Measurements from ENCODE around the gene MRPS22.
A peak's percentile ranks its signal among the peaks of the same experiment; 100 is the strongest.
"Not testable (repeated sequence)": the region's sequence is repeated elsewhere in the genome, so short reads cannot be mapped to it uniquely, and the experiment has no call there.

MRPS22 gene

GRCh38 chr3:139377378-139377777 is 33.6 kb downstream of the MRPS22 start:
- Histone ChIP-seq H3K4me3 (ENCODE audit: low read depth in 1 of 2, low read length in 2 of 2) (no peak overlapping the region), H3K36me3 (ENCODE audit: control insufficient read depth in 1 of 2, insufficient read depth in 2 of 2, low read length in 2 of 2) (peaks cover 57 to 79% of the 10 kb centered on the region in 2 donors), H3K4me1 (ENCODE audit: control insufficient read depth in 1 of 2, insufficient read depth in 2 of 2, low read length in 2 of 2) (peaks cover 0 to 12% of the 10 kb centered on the region in 2 donors), H3K27me3 (ENCODE audit: low read depth, low read length) (no peaks in the 10 kb centered on the region), H3K9me3 (ENCODE audit: control insufficient read depth in 1 of 2, low read length in 2 of 2) (no peaks in the 10 kb centered on the region), H3K27ac (ENCODE audit: low read length) (no peak overlapping the region)

- Histone ChIP-seq H3K4me3 (ENCODE audit: low read depth in 1 of 2, low read length in 2 of 2) (no peak overlapping the region), H3K4me1 (ENCODE audit: control insufficient read depth in 1 of 2, insufficient read depth in 2 of 2, low read length in 2 of 2) (peaks cover 0 to 12% of the 10 kb centered on the region in 2 donors), H3K36me3 (ENCODE audit: control insufficient read depth in 1 of 2, insufficient read depth in 2 of 2, low read length in 2 of 2) (peaks cover 50 to 74% of the 10 kb centered on the region in 2 donors), H3K27ac (ENCODE audit: low read length) (no peak overlapping the region), H3K9me3 (ENCODE audit: control insufficient read depth in 1 of 2, low read length in 2 of 2) (no peaks in the 10 kb centered on the region), H3K27me3 (ENCODE audit: low read depth, low read length) (no peaks in the 10 kb centered on the region)
Observed at GRCh38 chr3:139378587-139379241, 34.9 kb downstream of the MRPS22 start.

- Histone ChIP-seq H3K9me3 (ENCODE audit: control insufficient read depth in 1 of 2, low read length in 2 of 2) (no peaks in the 10 kb centered on the region), H3K4me1 (ENCODE audit: control insufficient read depth in 1 of 2, insufficient read depth in 2 of 2, low read length in 2 of 2) (peaks cover 0 to 12% of the 10 kb centered on the region in 2 donors), H3K36me3 (ENCODE audit: control insufficient read depth in 1 of 2, insufficient read depth in 2 of 2, low read length in 2 of 2) (peaks cover 34 to 58% of the 10 kb centered on the region in 2 donors), H3K4me3 (ENCODE audit: low read depth in 1 of 2, low read length in 2 of 2) (no peak overlapping the region), H3K27me3 (ENCODE audit: low read depth, low read length) (no peaks in the 10 kb centered on the region), H3K27ac (ENCODE audit: low read length) (no peak overlapping the region)
Observed at GRCh38 chr3:139380575-139380974, 36.8 kb downstream of the MRPS22 start.

- H3K27ac ChIP-seq (ENCODE audit: low read length); H3K27me3 ChIP-seq (ENCODE audit: low read depth, low read length); H3K9me3 ChIP-seq (ENCODE audit: control insufficient read depth in 1 of 2, low read length in 2 of 2); H3K4me3 ChIP-seq (ENCODE audit: low read depth in 1 of 2, low read length in 2 of 2): not testable (repeated sequence)
- Histone ChIP-seq H3K36me3 (ENCODE audit: control insufficient read depth in 1 of 2, insufficient read depth in 2 of 2, low read length in 2 of 2) (peaks cover 29 to 48% of the 10 kb centered on the region in 2 donors), H3K4me1 (ENCODE audit: control insufficient read depth in 1 of 2, insufficient read depth in 2 of 2, low read length in 2 of 2) (peaks cover 1 to 21% of the 10 kb centered on the region in 2 donors)
Observed at GRCh38 chr3:139382291-139382690, 38.5 kb downstream of the MRPS22 start.

GRCh38 chr3:139388077-139388476 is 44.3 kb downstream of the MRPS22 start:
- H3K27ac ChIP-seq (ENCODE audit: low read length), result no peak overlapping the region
- H3K4me1 ChIP-seq (ENCODE audit: control insufficient read depth in 1 of 2, insufficient read depth in 2 of 2, low read length in 2 of 2), result peaks cover 13 to 26% of the 10 kb centered on the region in 2 donors
- H3K27me3 ChIP-seq (ENCODE audit: low read depth, low read length), result no peaks in the 10 kb centered on the region
- peak overlapping the region; percentile 88 to 93 for H3K4me3 ChIP-seq (ENCODE audit: low read depth in 1 of 2, low read length in 2 of 2)
- H3K36me3 ChIP-seq (ENCODE audit: control insufficient read depth in 1 of 2, insufficient read depth in 2 of 2, low read length in 2 of 2), result peaks cover 5 to 12% of the 10 kb centered on the region in 2 donors
- H3K9me3 ChIP-seq (ENCODE audit: control insufficient read depth in 1 of 2, low read length in 2 of 2), result no peaks in the 10 kb centered on the region

GRCh38 chr3:139388821-139389551 is 45.2 kb downstream of the MRPS22 start:
- no peaks in the 10 kb centered on the region for H3K27me3 ChIP-seq (ENCODE audit: low read depth, low read length)
- peaks cover 0 to 10% of the 10 kb centered on the region in 2 donors for H3K36me3 ChIP-seq (ENCODE audit: control insufficient read depth in 1 of 2, insufficient read depth in 2 of 2, low read length in 2 of 2)
- H3K27ac ChIP-seq (ENCODE audit: low read length), result peak overlapping the region; percentile 96
- peaks cover 13 to 26% of the 10 kb centered on the region in 2 donors for H3K4me1 ChIP-seq (ENCODE audit: control insufficient read depth in 1 of 2, insufficient read depth in 2 of 2, low read length in 2 of 2)
- H3K4me3 ChIP-seq (ENCODE audit: low read depth in 1 of 2, low read length in 2 of 2), result peak overlapping the region; percentile 88 to 93
- no peaks in the 10 kb centered on the region for H3K9me3 ChIP-seq (ENCODE audit: control insufficient read depth in 1 of 2, low read length in 2 of 2)

GRCh38 chr3:139389552-139390368 is 45.9 kb downstream of the MRPS22 start, which contains the start of gene COPB2:
TSS of gene COPB2 (minus strand) at chr3:139389647. CDS start at chr3:139389550, 97 bp downstream.
- Histone ChIP-seq H3K27ac (ENCODE audit: low read length) (peak within 1 kb of the TSS; percentile 96), H3K4me1 (ENCODE audit: control insufficient read depth in 1 of 2, insufficient read depth in 2 of 2, low read length in 2 of 2) (peaks cover 13 to 26% of the 10 kb centered on the region in 2 donors), H3K36me3 (ENCODE audit: control insufficient read depth in 1 of 2, insufficient read depth in 2 of 2, low read length in 2 of 2) (peaks cover 0 to 10% of the 10 kb centered on the region in 2 donors), H3K9me3 (ENCODE audit: control insufficient read depth in 1 of 2, low read length in 2 of 2) (no peaks in the 10 kb centered on the region), H3K4me3 (ENCODE audit: low read depth in 1 of 2, low read length in 2 of 2) (peak within 1 kb of the TSS; percentile 88 to 93), H3K27me3 (ENCODE audit: low read depth, low read length) (no peaks in the 10 kb centered on the region)

GRCh38 chr3:139394116-139394515 is 50.3 kb downstream of the MRPS22 start:
- H3K9me3 ChIP-seq (ENCODE audit: control insufficient read depth in 1 of 2, low read length in 2 of 2), result no peaks in the 10 kb centered on the region
- no peaks in the 10 kb centered on the region for H3K27me3 ChIP-seq (ENCODE audit: low read depth, low read length)
- peaks cover 3% of the 10 kb centered on the region in 2 donors for H3K4me1 ChIP-seq (ENCODE audit: control insufficient read depth in 1 of 2, insufficient read depth in 2 of 2, low read length in 2 of 2)
- H3K4me3 ChIP-seq (ENCODE audit: low read depth in 1 of 2, low read length in 2 of 2), result no peak overlapping the region
- peaks cover 0 to 8% of the 10 kb centered on the region in 2 donors for H3K36me3 ChIP-seq (ENCODE audit: control insufficient read depth in 1 of 2, insufficient read depth in 2 of 2, low read length in 2 of 2)
- H3K27ac ChIP-seq (ENCODE audit: low read length), result no peak overlapping the region

- no peak overlapping the region for H3K4me3 ChIP-seq (ENCODE audit: low read depth in 1 of 2, low read length in 2 of 2)
- H3K27me3 ChIP-seq (ENCODE audit: low read depth, low read length), result no peaks in the 10 kb centered on the region
- no peak overlapping the region for H3K27ac ChIP-seq (ENCODE audit: low read length)
- no peaks in the 10 kb centered on the region for H3K4me1 ChIP-seq (ENCODE audit: control insufficient read depth in 1 of 2, insufficient read depth in 2 of 2, low read length in 2 of 2)
- H3K36me3 ChIP-seq (ENCODE audit: control insufficient read depth in 1 of 2, insufficient read depth in 2 of 2, low read length in 2 of 2), result no peaks in the 10 kb centered on the region
- peaks cover 0 to 2% of the 10 kb centered on the region in 2 donors for H3K9me3 ChIP-seq (ENCODE audit: control insufficient read depth in 1 of 2, low read length in 2 of 2)
Observed at GRCh38 chr3:139396707-139397106, 52.9 kb downstream of the MRPS22 start.

- H3K27ac ChIP-seq (ENCODE audit: low read length); H3K4me1 ChIP-seq (ENCODE audit: control insufficient read depth in 1 of 2, insufficient read depth in 2 of 2, low read length in 2 of 2); H3K27me3 ChIP-seq (ENCODE audit: low read depth, low read length); H3K9me3 ChIP-seq (ENCODE audit: control insufficient read depth in 1 of 2, low read length in 2 of 2); H3K4me3 ChIP-seq (ENCODE audit: low read depth in 1 of 2, low read length in 2 of 2); H3K36me3 ChIP-seq (ENCODE audit: control insufficient read depth in 1 of 2, insufficient read depth in 2 of 2, low read length in 2 of 2): not testable (repeated sequence)
Observed at GRCh38 chr3:139401155-139401554, 57.3 kb downstream of the MRPS22 start.
